HG03103 (cell line): ENCODE measurements around the gene LTBP1.
A peak's percentile ranks its signal among the peaks of the same experiment; 100 is the strongest.

ENCODE experiments used
- ATAC-seq: cut with Tn5 transposase; IDR thresholded peaks from one replicate; pipeline ENCODE4 v1.9.1; 2021; ENCODE audit warnings: low read depth; ENCODE audit not compliant: unreplicated experiment

Gene LTBP1

GRCh38 chr2:33240178-33240577 lies 293.4 kb downstream of the LTBP1 start:
- ATAC-seq = no peak

GRCh38 chr2:33241072-33241471 lies 294.3 kb downstream of the LTBP1 start:
- no peak for ATAC-seq

- no peak for ATAC-seq
Measured at GRCh38 chr2:33241581-33241980, 294.8 kb downstream of the LTBP1 start.

DNA sequence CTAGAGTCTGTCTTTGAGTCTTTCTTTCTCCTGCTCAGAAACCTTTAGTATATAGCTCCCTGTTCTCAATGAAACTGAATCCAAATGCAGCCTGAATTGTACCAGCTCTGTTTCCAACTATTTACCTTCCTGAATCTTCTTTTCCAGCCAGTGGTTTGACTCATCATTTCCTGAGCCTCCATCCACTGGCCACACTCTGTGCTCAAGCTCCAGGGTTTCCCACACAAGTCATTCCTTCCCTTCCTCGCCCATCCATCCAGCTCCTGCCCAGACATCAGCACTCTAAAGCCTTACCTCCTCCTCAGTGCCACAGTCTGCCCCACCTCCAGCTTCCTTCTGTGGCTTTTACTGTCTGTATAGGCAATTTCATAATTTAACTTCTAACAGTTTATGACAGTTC lies 296.1 kb downstream of the LTBP1 start:
- ATAC-seq = no peak

GRCh38 chr2:33246432-33246831 lies 299.7 kb downstream of the LTBP1 start:
- no peak for ATAC-seq

DNA sequence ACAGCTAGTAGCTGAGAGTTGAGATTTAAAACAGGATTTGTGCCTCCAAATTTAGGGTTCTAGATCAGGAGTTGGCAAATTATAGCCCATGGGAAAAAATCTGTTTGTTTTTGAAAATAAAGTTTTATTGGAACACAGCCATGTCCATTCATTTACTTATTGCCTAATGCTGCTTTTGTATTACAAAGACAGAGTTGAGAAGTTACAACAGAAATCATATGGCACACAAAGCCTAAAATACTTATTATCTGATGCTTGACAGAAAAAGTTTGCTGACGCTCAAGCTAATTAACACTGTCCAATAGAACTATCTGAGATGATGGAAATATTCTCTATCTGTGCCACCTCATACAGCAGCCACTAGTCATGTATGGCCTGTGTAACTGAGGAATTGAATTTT lies 300.6 kb downstream of the LTBP1 start:
- ATAC-seq = no peak

- ATAC-seq = no peak
Measured at GRCh38 chr2:33250417-33251029, 303.8 kb downstream of the LTBP1 start.

GRCh38 chr2:33256162-33256755 lies 309.5 kb downstream of the LTBP1 start:
- no peak for ATAC-seq

- no peak for ATAC-seq
Measured at GRCh38 chr2:33258387-33258786, 311.6 kb downstream of the LTBP1 start.

DNA sequence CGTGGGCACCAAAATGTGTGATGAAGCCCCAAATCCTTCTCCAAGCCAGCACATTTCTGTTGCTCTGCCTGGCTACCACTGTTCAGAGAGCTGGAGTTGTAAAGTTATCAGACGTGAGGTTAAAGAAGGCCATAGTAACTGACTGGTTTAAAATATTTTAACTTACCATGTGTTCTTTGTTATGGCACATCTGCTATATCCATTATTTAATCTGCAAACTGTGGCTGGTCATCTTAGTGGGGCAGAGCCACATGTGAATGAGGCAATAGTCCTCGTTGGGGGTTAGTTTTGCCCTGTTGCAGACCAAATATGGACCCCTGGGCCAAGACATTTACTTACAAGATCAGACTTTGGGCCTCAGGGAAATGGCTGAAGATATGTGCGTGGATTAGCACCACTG lies 315.3 kb downstream of the LTBP1 start:
- no peak for ATAC-seq

DNA sequence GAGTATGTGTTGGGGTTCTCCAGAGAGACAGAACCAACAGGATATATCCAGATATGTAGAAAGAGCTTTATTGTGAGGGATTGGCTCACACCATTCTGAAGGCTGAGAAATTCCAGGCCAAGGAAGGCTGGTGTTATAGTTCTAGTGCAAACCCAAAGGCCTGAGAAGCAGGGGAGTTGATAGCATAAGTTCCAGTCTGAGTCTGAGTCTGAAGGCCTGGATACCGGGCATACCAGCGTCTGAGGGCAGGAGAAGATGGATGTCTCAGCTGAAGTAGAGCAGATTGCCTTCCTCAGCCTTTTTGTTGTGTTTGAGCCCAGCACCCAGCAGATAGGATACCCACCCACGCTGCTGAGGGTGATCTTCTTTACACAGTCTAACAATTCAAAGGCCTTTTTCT lies 318.0 kb downstream of the LTBP1 start:
- ATAC-seq = no peak

DNA sequence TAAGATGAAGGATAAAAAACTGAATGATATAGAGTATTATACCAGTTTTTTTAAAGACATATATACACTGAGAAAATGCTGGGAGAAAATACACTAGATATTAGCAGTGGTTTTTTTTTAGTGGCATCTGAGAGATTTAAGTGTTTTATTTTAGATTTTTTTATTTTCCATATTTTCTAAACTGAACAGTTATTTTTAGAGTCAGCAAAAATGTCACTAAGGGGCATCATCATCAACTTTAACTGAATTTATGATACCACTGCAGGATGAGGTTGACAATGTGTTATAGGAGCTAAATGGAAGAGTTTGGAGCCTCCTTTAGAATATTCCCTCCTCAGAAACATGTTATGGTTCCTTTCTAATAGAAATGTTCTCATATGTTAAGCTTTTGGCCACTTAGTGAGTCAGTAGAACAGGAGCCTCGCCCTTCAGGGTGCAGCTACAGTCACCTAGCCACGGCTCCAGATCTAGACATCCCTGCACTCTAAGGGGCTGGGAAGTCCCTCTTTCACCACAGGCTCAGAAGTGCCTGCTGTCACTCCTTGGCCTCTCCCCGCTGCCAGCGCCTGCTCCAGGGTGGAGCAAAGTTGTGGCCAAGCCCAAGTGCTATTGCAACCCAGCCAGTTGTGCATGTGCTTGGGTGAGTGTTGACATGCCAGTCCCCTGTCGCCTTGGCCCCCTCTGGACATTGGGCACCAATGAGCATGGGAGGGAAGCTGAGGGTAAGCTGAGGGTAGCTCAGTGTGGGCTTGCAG lies 319.0 kb downstream of the LTBP1 start:
- ATAC-seq = no peak

- ATAC-seq = no peak
Measured at GRCh38 chr2:33266467-33266866, 319.7 kb downstream of the LTBP1 start.

GRCh38 chr2:33267043-33267442 lies 320.3 kb downstream of the LTBP1 start:
- ATAC-seq = no peak

DNA sequence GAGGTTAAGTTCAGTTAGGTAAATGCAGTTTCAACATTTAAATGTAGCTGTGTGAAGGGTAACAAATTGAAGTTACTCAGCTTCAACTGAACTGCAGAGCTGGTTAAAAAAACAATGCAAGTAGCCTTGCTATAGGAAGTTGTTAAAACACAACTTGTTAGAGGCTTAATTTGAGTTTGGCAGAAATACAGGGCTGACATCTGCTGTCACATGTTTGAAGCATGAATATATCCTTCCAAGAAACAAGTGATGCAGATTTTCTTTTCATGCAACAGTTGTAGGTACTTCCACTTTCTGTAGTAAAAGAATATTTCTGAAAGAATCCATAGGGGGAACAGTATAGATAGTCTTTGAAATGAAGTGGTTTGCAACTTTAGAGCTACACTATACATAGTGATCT lies 321.0 kb downstream of the LTBP1 start:
- ATAC-seq = no peak

DNA sequence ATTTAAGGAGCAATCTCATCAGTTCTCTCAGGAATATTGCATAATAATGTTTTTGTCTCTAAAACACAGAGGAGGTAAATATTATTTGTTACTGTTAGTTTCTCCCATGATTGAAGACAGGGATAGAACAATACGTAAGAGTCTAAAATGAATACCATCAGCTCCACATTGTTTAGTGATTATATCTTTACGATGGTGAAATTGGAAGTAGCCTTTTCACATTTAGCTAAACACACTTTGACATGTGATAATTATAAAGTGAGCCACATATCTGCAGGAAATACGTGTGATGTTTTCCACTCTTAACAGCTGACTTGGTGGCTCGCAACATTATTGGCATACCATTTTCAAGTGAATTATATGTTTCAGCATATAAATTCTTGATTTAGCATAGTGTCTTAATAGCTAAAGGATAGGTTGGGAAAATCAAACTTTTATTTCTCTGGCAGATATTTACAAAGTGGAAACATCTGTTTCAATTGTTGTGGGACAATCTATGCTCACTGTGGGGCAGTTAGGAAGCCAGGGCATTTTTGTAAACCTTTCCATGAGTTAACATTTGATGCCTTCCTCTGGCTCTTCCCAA lies 321.6 kb downstream of the LTBP1 start:
- ATAC-seq = no peak

DNA sequence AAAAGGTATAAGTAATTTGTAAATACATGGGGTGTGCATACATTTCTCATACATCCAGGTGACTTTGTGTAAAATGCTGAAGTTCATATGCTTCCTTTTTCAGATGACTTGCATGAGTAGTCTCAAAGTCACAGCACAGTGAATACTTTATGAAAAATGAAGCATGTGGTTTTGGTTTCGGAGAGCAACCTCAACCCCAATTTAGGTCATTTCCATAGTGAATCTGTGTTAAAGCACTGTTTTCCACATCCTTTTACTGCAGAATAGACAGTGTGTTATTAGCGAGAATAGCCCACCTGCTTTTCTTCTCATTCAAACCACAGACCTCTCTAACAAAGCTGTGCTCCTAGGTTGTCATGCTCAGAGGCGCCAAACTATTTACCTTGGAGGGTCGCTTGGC lies 325.2 kb downstream of the LTBP1 start:
- ATAC-seq = peak; percentile 96

- no peak for ATAC-seq
Measured at GRCh38 chr2:33273479-33273878, 326.7 kb downstream of the LTBP1 start.

GRCh38 chr2:33274524-33274923 lies 327.8 kb downstream of the LTBP1 start:
- ATAC-seq = no peak

GRCh38 chr2:33275689-33276444 lies 329.1 kb downstream of the LTBP1 start:
- no peak for ATAC-seq

DNA sequence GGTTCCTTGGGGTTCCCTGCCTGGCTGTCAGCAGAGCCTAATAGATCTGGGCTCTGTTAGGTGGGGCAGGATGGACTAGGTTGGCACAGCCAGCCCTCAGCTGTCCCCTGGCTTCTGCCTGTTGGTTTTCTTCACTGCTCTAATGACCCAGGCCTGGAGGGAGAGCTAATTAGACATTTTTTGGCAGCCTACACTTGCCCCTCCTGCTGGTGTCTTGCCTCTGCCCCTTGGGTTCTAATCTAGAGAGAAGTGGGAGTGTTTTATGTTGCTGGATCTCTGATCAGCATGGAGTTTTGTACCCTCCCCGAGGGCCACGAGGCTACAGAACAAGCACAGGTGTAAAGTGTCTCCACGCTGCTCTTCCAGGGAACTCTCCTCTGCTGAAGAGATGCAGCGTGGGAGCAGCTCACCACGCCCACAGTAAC lies 330.3 kb downstream of the LTBP1 start:
- no peak for ATAC-seq
